Mononuclear cell (primary cell): ENCODE results near the gene FCF1. TPM values are rescaled to one million over a fixed set of nuclear protein-coding genes. Genes with fewer than 3 reads are reported as not detected.

Experiments used
- H3K27me3 ChIP-seq: 2 replicates; pipeline ENCODE4 v1.6.0; 2011; ENCODE audit warnings: low read length, control low read depth; ENCODE audit not compliant: insufficient read depth
- H3K4me1 ChIP-seq: 2 replicates; pipeline ENCODE4 v1.5.1; 2011; ENCODE audit warnings: mild to moderate bottlenecking, low read length, control low read depth; ENCODE audit not compliant: insufficient read depth
- H3K4me3 ChIP-seq: 2 replicates; pipeline ENCODE4 v1.5.1; 2011; ENCODE audit warnings: mild to moderate bottlenecking, low read length, moderate library complexity
- H3K9me3 ChIP-seq: 2 replicates; pipeline ENCODE4 v1.5.1; 2011; ENCODE audit warnings: low read depth, mild to moderate bottlenecking, control low read depth, low read length
- total RNA-seq: library from RNA; depleted of rRNA; stranded (reverse); fragments of >200 nt; gene quantifications from one replicate; pipeline ENCODE4 v1.2.3, GENCODE V29; 2012

The FCF1 gene
- total RNA-seq, 1 donor = 25.8 TPM

DNA sequence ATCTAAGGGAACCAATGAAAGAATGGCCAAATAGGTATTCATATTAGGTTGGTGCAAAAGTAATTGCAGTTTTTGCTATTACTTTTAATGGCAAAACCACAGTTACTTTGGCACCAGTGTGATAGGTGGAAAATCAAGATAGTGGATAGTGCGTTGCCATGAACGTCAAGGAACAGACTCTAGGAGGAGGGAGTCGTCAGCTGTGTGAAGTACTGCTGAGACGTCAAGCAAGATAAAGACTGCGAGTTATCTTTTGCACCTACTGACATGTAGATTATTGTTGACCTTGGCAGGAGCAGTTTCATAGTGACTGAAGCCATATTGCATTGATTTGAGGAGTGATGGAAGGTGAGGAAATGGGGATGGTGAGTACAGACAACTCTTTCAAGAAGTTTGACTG, 58.5 kb downstream of the FCF1 start:
- Histone ChIP-seq H3K27me3 (no peaks in the 10 kb centered on the region), H3K9me3 (no peaks in the 10 kb centered on the region), H3K4me3 (no peak overlapping the region), H3K4me1 (peaks cover 21% of the 10 kb centered on the region)

DNA sequence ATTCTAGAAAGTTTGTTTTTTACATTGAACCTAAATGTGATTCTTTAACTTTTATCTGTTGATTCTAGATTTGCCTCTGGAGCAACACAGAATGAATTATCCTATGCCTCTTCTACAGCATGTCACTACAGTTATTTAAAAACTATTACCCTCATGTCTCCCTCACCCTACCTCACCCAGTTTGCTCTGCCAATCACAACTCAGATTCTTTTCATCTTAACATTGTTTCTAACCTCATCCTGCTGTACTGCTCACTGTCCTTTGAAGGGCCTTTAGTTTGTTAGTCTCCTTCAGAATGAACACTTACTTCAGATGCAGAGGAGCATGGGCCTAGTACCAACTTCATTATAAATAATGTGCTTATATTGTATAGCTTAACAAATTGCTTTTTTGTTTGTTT, 71.7 kb downstream of the FCF1 start:
- Histone ChIP-seq H3K9me3 (no peaks in the 10 kb centered on the region), H3K4me1 (no peaks in the 10 kb centered on the region), H3K4me3 (no peak overlapping the region), H3K27me3 (no peaks in the 10 kb centered on the region)

DNA sequence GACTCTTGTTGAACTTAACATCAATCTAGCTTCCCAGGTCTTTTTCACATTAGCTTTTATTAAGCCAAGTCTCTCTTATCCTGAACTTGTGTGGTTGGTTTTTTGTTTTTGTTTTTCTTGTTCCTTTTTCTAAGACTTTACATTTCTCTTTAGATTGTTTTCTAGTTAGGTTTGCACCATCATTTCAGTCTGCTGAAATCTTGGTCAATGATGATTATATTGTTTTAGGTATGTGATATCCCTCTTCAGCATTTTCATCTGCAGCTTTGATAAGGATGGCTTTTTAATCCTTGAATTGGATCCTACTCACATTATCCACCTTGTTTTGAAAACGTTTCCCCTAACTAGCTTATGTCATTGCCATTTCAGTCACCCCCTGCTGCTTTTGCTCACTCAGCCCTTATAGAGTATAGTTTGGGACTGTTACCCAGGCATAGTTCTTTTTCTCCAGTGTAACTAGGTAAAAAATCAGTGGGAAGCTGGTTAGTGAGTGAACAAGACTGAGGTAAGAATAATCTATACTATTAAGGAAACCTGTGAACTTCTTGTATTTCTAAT, 72.2 kb downstream of the FCF1 start:
- Histone ChIP-seq H3K27me3 (no peaks in the 10 kb centered on the region), H3K4me3 (no peak overlapping the region)

DNA sequence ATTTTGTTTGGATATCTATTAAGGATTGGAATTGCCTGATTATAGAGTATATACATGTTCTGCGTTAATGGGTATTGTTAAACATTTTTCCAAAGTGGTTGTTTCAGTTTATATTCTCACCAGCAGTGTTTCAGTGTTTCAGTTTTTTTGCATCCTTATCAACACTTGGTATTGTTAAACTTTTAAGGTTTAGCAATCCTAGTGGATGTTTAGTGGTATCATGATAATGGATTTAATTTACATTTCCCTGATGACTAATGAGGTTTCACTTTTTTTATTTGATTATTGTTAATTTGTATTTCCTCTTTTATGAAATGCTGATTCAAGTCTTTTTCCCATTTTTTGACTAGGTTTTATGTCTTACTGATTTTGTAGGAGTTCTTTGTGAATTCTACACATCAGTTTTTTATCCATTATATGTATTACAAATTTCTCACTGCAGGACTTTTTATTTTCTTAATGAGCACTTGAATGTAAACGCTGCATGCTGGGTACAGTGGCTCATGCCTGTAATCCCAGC, 73.9 kb downstream of the FCF1 start:
- Histone ChIP-seq H3K27me3 (no peaks in the 10 kb centered on the region), H3K4me3 (no peak overlapping the region), H3K9me3 (no peaks in the 10 kb centered on the region), H3K4me1 (no peaks in the 10 kb centered on the region)

More for the DNA sequence above, 72.2 kb downstream of the FCF1 start:
- Histone ChIP-seq H3K4me1 (no peaks in the 10 kb centered on the region), H3K9me3 (no peaks in the 10 kb centered on the region)

Other genes starting within 250 kb of the FCF1 start
- gene NPC2, start 219.8 kb upstream of the FCF1 start, total RNA-seq = 166 TPM
- gene ISCA2, start 219.4 kb upstream of the FCF1 start, total RNA-seq = 17.1 TPM
- 0.42 TPM for gene LTBP2, start 100.9 kb upstream of the FCF1 start, total RNA-seq
- 32.8 TPM for gene AREL1, start 64 bp upstream of the FCF1 start, total RNA-seq
- gene YLPM1, start 50.2 kb downstream of the FCF1 start, total RNA-seq = 84.7 TPM
- gene PROX2, start 163.0 kb downstream of the FCF1 start, total RNA-seq = 0.21 TPM
- gene DLST, start 168.8 kb downstream of the FCF1 start, total RNA-seq = 92.4 TPM
- gene RPS6KL1, start 210.1 kb downstream of the FCF1 start, total RNA-seq = 3.4 TPM
- gene PGF, start 242.5 kb downstream of the FCF1 start, total RNA-seq = not detected